ENCODE measurements around the gene PPOX.

The PPOX gene

DNA sequence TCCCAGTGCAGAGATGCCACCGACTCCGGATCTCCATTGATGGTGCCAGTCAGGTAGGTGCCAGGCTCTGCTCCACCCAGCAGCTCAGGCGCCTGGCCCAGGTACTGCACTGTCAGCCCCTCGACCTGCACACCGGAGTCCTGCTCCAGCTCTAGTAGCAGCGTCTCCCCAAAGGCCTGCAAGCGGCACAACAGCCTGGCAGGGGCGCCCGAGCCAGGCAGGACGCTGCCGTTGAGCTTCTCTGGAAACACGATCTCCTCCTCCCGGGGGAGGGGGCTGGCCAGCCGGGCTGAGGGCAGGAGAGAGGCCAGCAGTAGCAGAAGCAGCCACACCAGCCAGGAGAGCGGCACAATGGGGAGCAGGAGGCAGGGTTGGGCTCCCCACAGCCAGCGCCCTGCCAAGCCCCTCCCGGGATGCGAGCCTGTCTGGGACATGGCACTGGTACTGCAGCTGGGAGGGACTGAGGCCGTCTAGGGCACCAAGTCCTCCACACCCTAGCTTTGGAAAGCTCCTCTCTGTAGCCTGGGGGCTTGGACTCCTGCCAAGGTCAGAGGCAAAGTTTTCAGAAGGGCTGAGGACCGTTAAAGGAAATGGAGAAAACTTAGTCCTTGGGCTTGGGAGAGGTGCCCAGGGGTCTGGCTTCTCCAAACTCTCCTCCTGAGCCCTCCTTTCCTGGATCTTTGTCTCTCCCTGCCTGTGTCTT, 32.1 kb downstream of the PPOX start:
- no peak for DNase-seq (ENCODE audit: low read depth)
- no peak overlapping the region for H3K4me3 ChIP-seq (ENCODE audit: low read depth, low read length)
- TF ChIP-seq, protein P1, sequence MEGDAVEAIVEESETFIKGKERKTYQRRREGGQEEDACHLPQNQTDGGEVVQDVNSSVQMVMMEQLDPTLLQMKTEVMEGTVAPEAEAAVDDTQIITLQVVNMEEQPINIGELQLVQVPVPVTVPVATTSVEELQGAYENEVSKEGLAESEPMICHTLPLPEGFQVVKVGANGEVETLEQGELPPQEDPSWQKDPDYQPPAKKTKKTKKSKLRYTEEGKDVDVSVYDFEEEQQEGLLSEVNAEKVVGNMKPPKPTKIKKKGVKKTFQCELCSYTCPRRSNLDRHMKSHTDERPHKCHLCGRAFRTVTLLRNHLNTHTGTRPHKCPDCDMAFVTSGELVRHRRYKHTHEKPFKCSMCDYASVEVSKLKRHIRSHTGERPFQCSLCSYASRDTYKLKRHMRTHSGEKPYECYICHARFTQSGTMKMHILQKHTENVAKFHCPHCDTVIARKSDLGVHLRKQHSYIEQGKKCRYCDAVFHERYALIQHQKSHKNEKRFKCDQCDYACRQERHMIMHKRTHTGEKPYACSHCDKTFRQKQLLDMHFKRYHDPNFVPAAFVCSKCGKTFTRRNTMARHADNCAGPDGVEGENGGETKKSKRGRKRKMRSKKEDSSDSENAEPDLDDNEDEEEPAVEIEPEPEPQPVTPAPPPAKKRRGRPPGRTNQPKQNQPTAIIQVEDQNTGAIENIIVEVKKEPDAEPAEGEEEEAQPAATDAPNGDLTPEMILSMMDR (IDR thresholded peaks at IDR 0.05; ENCODE audit: low read depth, low read length) = no peak
- no peak for TF ChIP-seq POLR2A (IDR thresholded peaks at IDR 0.05; ENCODE audit: extremely low read depth, insufficient read length)
- TF ChIP-seq, protein P2, sequence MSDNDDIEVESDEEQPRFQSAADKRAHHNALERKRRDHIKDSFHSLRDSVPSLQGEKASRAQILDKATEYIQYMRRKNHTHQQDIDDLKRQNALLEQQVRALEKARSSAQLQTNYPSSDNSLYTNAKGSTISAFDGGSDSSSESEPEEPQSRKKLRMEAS (IDR thresholded peaks at IDR 0.05; ENCODE audit: low read depth, low read length) = no peak
- TF ChIP-seq MYC (IDR thresholded peaks at IDR 0.05; ENCODE audit: low read depth, low read length) = no peak

DNA sequence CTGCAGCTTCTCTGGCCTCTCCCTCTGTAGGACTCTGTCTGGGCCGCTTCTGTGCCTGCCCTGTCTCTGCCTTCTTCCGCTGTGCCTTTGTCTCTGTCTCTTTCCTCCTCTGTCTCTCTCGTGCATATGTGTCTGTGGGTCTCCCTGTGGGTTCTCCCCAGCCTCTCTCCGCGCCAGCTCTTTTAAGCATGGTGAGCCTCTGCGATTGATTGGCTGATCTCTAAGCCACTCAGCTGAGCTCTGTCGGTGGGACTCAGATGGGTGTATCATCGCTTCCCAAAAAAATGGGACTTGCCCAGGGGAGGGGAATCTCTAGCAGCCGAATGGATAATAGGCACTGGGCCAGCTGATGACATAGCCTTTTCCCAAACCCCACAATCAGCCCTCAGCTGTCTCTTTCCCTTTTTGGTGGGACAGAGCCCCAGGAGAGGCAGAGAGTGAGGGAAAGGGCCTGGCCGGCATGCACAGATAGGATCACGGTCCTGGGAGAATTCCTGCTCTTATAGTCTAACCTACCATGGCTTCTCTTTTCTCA, 32.7 kb downstream of the PPOX start, which contains the start of gene ADAMTS4:
Gene ADAMTS4, minus strand, starts transcription at position 158 of the 535 bp plus-strand sequence. CDS start 427 bp downstream, outside the sequence.
- H3K4me3 ChIP-seq (ENCODE audit: low read depth, low read length) = no peak within 1 kb of the TSS
- no peak for DNase-seq (ENCODE audit: low read depth)
- TF ChIP-seq, protein P2 (IDR thresholded peaks at IDR 0.05; ENCODE audit: low read depth, low read length) = no peak
- TF ChIP-seq, protein P1 (IDR thresholded peaks at IDR 0.05; ENCODE audit: low read depth, low read length) = no peak
- TF ChIP-seq MYC (IDR thresholded peaks at IDR 0.05; ENCODE audit: low read depth, low read length) = no peak
- TF ChIP-seq POLR2A (IDR thresholded peaks at IDR 0.05; ENCODE audit: extremely low read depth, insufficient read length) = no peak

DNA sequence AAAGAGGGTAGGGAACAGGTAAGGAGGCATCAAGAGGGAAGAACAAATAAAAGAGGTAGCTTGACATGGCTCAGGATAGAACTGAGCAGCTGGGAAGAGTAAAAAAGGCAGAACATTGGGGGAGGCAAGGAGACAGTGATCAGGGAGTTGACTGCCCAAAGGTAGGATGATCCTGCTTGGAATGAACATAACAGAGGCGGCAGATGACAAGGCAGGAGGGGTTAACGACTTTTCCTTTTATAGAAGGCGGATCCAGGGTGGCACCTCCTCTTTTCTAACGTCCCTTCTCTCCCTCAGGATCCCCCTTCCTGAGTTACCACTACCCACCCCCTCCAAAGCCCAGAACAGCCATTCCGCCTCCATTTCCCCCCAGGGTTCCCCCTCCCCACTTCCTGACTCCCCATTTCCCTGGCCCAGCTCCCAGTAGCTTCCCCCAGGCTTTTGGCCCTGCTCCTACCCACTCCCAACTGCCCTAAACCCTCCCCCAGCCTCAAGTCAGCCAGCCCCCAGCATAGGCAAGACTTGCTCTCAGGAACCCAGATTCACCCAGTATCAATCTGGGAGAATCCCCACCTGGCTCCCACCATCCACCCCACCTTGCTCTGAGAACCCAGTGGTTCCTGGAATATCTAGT, 33.4 kb downstream of the PPOX start:
- TF ChIP-seq MYC (IDR thresholded peaks at IDR 0.05; ENCODE audit: low read depth, low read length) = no peak
- TF ChIP-seq, protein P1 (IDR thresholded peaks at IDR 0.05; ENCODE audit: low read depth, low read length) = no peak
- TF ChIP-seq, protein P2 (IDR thresholded peaks at IDR 0.05; ENCODE audit: low read depth, low read length) = no peak
- TF ChIP-seq POLR2A (IDR thresholded peaks at IDR 0.05; ENCODE audit: extremely low read depth, insufficient read length) = no peak
- no peak overlapping the region for H3K4me3 ChIP-seq (ENCODE audit: low read depth, low read length)
- no peak for DNase-seq (ENCODE audit: low read depth)

DNA sequence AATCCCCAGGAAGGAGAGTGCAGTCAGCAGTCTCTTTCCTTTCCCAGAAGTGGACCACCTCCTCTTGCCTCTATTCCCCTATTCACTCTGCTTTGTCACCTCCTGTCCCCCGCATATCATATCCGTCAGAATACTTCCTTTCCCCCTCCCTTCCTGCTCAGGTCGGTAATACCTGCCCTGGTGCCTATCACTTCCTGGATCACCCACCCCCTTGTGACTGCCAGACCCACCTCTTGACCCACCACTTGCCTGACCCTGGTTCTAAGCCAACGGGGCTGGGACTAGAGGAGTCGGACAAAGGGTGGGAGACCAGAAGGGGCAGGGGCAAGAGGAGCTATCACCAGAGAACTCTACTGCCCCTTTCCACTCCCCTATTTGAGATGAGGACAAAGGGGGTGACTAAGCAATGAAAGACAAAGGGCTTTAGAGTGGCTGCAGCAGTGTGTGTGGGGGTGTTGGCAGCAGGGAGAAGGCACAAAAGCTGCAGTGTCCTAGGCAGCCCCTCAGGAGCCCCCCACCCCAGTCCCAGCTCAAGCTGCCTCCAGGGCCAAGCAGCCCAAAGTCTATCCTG, 34.3 kb downstream of the PPOX start:
- H3K4me3 ChIP-seq (ENCODE audit: low read depth, low read length) = no peak overlapping the region
- TF ChIP-seq, protein P1 (IDR thresholded peaks at IDR 0.05; ENCODE audit: low read depth, low read length) = no peak
- TF ChIP-seq MYC (IDR thresholded peaks at IDR 0.05; ENCODE audit: low read depth, low read length) = no peak
- TF ChIP-seq POLR2A (IDR thresholded peaks at IDR 0.05; ENCODE audit: extremely low read depth, insufficient read length) = no peak
- TF ChIP-seq, protein P2 (IDR thresholded peaks at IDR 0.05; ENCODE audit: low read depth, low read length) = no peak
- peak; percentile 34 for DNase-seq (ENCODE audit: low read depth)

DNA sequence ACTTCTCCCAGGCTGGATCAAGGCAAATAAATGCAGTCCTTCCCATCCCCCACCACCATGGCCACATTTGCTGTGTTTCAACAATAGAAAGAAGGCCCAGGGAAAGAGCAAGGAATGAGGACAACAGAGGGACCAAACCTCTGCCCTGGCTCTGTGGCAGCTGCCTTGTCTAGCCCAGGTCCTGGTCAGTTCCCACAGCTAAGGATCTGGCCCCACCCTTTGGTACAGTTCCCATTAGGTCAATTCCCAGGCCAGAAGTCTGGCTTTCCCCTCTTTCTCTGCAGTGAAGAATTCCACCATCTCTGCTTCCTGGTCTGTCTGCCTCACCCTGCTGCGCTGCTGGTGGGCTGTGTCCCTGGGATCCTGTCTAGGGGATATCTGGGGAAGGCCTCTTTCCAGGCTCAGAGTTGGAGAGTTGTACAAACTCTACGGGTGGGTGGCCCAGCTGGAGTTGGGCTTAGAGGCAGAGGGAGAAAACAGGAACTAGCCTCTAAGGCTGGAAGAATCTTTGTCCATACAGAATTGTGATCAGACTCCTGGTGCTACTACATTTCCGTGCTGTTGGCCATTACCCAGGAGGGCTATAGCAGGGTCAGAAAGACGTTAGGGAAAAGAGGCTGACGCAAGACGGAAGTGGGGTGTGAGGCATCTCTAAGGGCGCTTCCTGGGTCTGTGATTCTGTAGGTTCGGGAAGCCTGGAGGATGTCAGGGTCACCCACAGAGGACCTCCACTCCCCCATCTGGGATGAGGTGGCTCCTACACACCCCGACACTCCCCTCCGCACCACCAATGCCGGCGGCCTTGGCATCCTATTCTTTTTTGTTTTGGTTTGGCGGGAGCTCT, 35.0 kb downstream of the PPOX start:
- peak; percentile 83 for DNase-seq (ENCODE audit: low read depth)

More for the DNA sequence above, 35.0 kb downstream of the PPOX start:
- peak; percentile 10; the same call in 1 of the 2 replicates for TF ChIP-seq MYC (IDR thresholded peaks at IDR 0.05; ENCODE audit: low read depth, low read length)
- peak; percentile 19 for TF ChIP-seq POLR2A (IDR thresholded peaks at IDR 0.05; ENCODE audit: extremely low read depth, insufficient read length)
- TF ChIP-seq, protein P2 (IDR thresholded peaks at IDR 0.05; ENCODE audit: low read depth, low read length) = no peak
- H3K4me3 ChIP-seq (ENCODE audit: low read depth, low read length) = peak overlapping the region; percentile 86

Data from NB4 (cell line).